ENCODE measurements around the gene RRP1. TPM values are rescaled to one million over a fixed set of nuclear protein-coding genes. Genes with fewer than 3 reads are reported as not detected.

The RRP1 gene
- total and polyA plus RNA-seq, 3 experiments from 2014 or later = 21.8 to 93.4 (median 87.4) TPM

DNA sequence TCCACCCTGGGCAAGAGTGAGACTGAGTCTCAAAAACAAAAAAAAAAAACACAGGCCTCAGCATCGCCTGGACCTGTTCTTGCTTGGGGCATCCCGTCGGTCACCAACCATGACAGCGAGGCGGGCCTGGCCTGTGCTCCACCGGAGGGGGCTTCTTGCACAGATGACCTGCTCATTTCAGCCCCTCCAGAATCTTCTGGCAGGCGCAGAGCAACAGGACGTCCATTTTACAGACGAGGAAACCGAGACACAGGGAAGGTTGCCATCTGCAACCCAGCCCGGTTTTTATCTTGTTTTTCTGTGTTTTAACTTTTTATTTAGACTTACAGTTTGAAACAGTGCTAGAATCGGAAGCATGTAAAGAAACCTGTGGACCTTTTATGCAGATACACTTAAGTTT is 14.2 kb upstream of the RRP1 start:
- Mint-ChIP-seq H3K4me3 (peak overlapping the region; percentile 87 to 97 (median 92)), H3K4me1 (peaks cover 26 to 47% (median 34%) of the 10 kb centered on the region in 3 donors), H3K36me3 (peaks cover 1 to 36% (median 8%) of the 10 kb centered on the region in 3 donors), H3K27ac (peak overlapping the region in 7 of 8 donors; percentile 46 to 90 (median 83)), H3K27me3 (no peaks in the 10 kb centered on the region), H3K9me3 (no peaks in the 10 kb centered on the region)
- CTCF ChIA-PET = no interaction called here
- peaks cover 27% of the 10 kb centered on the region for H3K4me1 ChIP-seq (ENCODE audit: insufficient read depth, low read length)
- H3K9me3 ChIP-seq (ENCODE audit: low read length) = no peaks in the 10 kb centered on the region
- peak overlapping the region; percentile 91 for H3K4me3 ChIP-seq (ENCODE audit: low read length)
- POLR2A ChIA-PET = interaction anchor here (0.8 kb wide), 1 partner anchor 1304 kb away, joined by 3 read pairs; no protein-coding TSS in a partner anchor
- peak overlapping the region; percentile 72 for H3K27ac ChIP-seq (ENCODE audit: low read depth, low read length)
- DNase-seq = no peak
- H3K27me3 ChIP-seq (ENCODE audit: insufficient read depth, low read length, poor library complexity, severe bottlenecking) = no peaks in the 10 kb centered on the region
- no peaks in the 10 kb centered on the region for H3K36me3 ChIP-seq (ENCODE audit: insufficient read depth, low read length)

DNA sequence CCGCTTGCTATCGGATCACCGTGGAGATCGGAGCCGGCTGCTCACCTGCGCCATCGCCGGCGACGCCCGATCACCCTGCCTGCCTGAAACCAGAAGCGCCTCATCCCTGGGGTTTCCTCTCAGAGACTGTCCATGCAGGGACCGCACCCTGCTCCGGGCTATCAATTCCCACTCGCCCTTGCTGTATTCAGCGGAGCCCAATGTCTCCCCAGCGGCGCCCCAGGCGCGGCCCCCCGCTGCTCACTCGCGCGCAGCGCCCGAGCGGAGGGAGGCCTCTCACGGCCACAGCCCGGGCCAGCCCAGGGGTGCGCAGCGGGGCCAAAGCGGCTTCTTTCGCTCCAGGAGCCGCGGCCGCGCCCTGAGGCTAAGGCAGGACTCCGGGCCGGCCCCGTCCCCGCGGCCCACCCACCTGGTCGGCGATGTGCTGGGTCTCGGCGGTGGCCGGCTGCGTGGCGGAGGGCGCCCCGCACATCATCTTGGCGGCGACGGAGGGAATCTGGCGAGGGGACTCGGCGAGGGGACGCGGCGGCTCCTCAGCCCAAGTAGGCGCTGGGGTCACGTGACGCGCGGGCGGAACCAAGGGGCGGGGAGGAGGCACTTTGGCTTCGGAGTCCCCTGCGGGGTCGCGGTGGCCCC is 13.5 kb upstream of the RRP1 start, which contains the start of gene CSTB:
Gene CSTB, minus strand, starts transcription at position 514 of the 636 bp plus-strand sequence. Its CDS starts 39 bp downstream, at position 475.
- Mint-ChIP-seq H3K9me3 (no peaks in the 10 kb centered on the region), H3K4me3 (peak within 1 kb of the TSS; percentile 87 to 97 (median 92)), H3K27me3 (no peaks in the 10 kb centered on the region), H3K4me1 (peaks cover 26 to 47% (median 34%) of the 10 kb centered on the region in 3 donors), H3K36me3 (peaks cover 1 to 36% (median 8%) of the 10 kb centered on the region in 3 donors), H3K27ac (peak within 1 kb of the TSS; percentile 46 to 90 (median 84))
- POLR2A ChIA-PET = no interaction called here
- Histone ChIP-seq H3K4me1 (ENCODE audit: insufficient read depth, low read length) (peaks cover 27% of the 10 kb centered on the region), H3K4me3 (ENCODE audit: low read length) (peak within 1 kb of the TSS; percentile 91), H3K27ac (ENCODE audit: low read depth, low read length) (peak within 1 kb of the TSS; percentile 72), H3K9me3 (ENCODE audit: low read length) (no peaks in the 10 kb centered on the region), H3K27me3 (ENCODE audit: insufficient read depth, low read length, poor library complexity, severe bottlenecking) (no peaks in the 10 kb centered on the region), H3K36me3 (ENCODE audit: insufficient read depth, low read length) (no peaks in the 10 kb centered on the region)
- DNase-seq = peak; percentile 75 to 89 (median 82)
- CTCF ChIA-PET = no interaction called here

- no peak for DNase-seq
- Mint-ChIP-seq H3K27ac (peak overlapping the region in 4 of 8 donors; percentile 58 to 88 (median 73)), H3K4me3 (peak overlapping the region; percentile 52 to 85 (median 82)), H3K27me3 (no peaks in the 10 kb centered on the region), H3K4me1 (peaks cover 26 to 47% (median 33%) of the 10 kb centered on the region in 3 donors), H3K36me3 (peaks cover 1 to 26% (median 3%) of the 10 kb centered on the region in 3 donors), H3K9me3 (no peaks in the 10 kb centered on the region)
- Histone ChIP-seq H3K36me3 (ENCODE audit: insufficient read depth, low read length) (no peaks in the 10 kb centered on the region), H3K27me3 (ENCODE audit: insufficient read depth, low read length, poor library complexity, severe bottlenecking) (no peaks in the 10 kb centered on the region), H3K4me3 (ENCODE audit: low read length) (no peak overlapping the region), H3K27ac (ENCODE audit: low read depth, low read length) (peak overlapping the region; percentile 29), H3K4me1 (ENCODE audit: insufficient read depth, low read length) (peaks cover 27% of the 10 kb centered on the region), H3K9me3 (ENCODE audit: low read length) (no peaks in the 10 kb centered on the region)
- ChIA-PET POLR2A (no interaction called here), CTCF (no interaction called here)
These were observed 11.4 kb upstream of the RRP1 start for GRCh38 chr21:43777953-43778352.

DNA sequence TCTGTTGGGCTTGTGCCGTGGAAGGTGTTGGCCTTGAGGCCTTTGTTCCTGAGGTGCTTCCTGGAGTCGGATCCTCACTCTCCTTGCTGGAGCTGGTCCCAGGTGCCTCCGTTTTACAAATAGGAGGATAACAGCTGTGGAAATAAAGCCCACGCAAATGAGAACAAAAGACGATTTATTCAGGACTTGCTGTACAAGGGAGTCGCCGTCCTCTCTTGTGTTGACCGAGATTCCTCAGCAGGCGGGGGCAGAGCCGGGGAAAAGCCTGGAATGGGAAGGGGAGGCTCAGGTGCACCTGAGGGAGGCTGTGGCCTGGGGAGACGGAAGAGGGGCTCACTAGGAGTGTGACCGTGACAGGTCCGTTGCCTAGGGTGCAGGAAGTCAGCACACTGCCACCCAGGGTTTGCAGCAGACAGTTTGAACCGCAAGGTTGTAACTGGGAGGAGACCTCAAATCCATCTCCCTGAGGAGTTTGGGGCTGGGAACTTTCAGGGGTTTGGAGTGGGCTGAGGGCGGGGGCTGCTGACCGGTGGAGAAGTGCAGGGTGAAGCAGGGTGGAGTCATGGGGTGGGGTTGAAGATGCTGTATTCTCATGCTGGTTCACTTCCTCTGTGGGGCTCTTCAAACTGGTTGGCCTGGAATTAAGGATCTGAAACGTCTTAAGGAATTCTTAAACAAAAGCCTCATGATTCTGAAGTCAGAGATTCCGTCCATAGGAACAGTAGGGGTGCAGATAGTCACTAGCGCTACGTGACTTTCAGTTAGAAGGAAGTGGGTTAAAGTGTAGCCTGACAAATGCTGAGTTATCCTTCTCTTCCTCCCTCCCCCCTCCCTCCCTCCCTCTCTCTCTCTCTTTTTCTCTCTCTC is 10.7 kb upstream of the RRP1 start:
- Histone ChIP-seq H3K27me3 (ENCODE audit: insufficient read depth, low read length, poor library complexity, severe bottlenecking) (no peaks in the 10 kb centered on the region), H3K36me3 (ENCODE audit: insufficient read depth, low read length) (no peaks in the 10 kb centered on the region), H3K4me1 (ENCODE audit: insufficient read depth, low read length) (peaks cover 27% of the 10 kb centered on the region), H3K27ac (ENCODE audit: low read depth, low read length) (peak overlapping the region; percentile 29), H3K9me3 (ENCODE audit: low read length) (no peaks in the 10 kb centered on the region), H3K4me3 (ENCODE audit: low read length) (no peak overlapping the region)
- H3K27ac Mint-ChIP-seq = peak overlapping the region; percentile 21 to 88 (median 74)
- no peaks in the 10 kb centered on the region for H3K9me3 Mint-ChIP-seq
- peak overlapping the region; percentile 52 to 82 (median 58) for H3K4me3 Mint-ChIP-seq
- ChIA-PET POLR2A (no interaction called here), CTCF (interaction anchor here (1.8 kb wide), 1 partner anchor 10 kb away, joined by 6 read pairs; the partner anchor contains the start of gene RRP1)
- H3K36me3 Mint-ChIP-seq = peaks cover 0 to 19% (median 0%) of the 10 kb centered on the region in 3 donors
- peaks cover 26 to 39% (median 28%) of the 10 kb centered on the region in 3 donors for H3K4me1 Mint-ChIP-seq
- no peak for DNase-seq
- H3K27me3 Mint-ChIP-seq = peaks cover 0 to 1% of the 10 kb centered on the region in 2 donors

DNA sequence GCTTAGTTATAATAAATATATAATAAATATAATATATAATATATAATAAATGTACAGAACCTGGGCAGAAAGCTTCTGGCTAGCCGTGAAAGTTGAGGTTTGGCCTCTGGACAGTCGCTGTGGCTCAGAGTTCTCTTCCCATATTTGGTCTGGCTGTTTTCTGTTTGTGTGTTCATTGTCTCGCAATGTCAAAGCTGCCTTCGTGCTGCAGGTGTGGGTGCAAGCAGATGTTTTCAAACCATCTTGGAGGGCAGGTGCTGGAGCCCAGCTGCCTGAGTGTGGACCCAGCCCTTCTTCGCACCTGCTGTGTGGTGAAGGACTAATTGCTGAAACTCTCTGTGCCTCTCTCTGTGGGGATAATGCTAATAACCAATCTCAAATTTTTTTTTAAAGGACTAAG is 9.7 kb upstream of the RRP1 start:
- POLR2A ChIA-PET = no interaction called here
- H3K9me3 ChIP-seq (ENCODE audit: low read length) = no peaks in the 10 kb centered on the region
- Mint-ChIP-seq H3K4me1 (peaks cover 21 to 30% (median 22%) of the 10 kb centered on the region in 3 donors), H3K4me3 (peak overlapping the region in 2 of 7 donors; percentile 61 to 71), H3K9me3 (no peaks in the 10 kb centered on the region), H3K27me3 (peaks cover 0 to 2% of the 10 kb centered on the region in 2 donors), H3K36me3 (peaks cover 0 to 9% (median 0%) of the 10 kb centered on the region in 3 donors), H3K27ac (peak overlapping the region in 2 of 8 donors; percentile 75 to 86)
- no peak overlapping the region for H3K27ac ChIP-seq (ENCODE audit: low read depth, low read length)
- H3K27me3 ChIP-seq (ENCODE audit: insufficient read depth, low read length, poor library complexity, severe bottlenecking) = no peaks in the 10 kb centered on the region
- H3K4me3 ChIP-seq (ENCODE audit: low read length) = no peak overlapping the region
- CTCF ChIA-PET = interaction anchor here (1.8 kb wide), 1 partner anchor 9 kb away, joined by 6 read pairs; the partner anchor contains the start of gene RRP1
- H3K4me1 ChIP-seq (ENCODE audit: insufficient read depth, low read length) = peaks cover 23% of the 10 kb centered on the region
- H3K36me3 ChIP-seq (ENCODE audit: insufficient read depth, low read length) = no peaks in the 10 kb centered on the region
- DNase-seq = no peak

DNA sequence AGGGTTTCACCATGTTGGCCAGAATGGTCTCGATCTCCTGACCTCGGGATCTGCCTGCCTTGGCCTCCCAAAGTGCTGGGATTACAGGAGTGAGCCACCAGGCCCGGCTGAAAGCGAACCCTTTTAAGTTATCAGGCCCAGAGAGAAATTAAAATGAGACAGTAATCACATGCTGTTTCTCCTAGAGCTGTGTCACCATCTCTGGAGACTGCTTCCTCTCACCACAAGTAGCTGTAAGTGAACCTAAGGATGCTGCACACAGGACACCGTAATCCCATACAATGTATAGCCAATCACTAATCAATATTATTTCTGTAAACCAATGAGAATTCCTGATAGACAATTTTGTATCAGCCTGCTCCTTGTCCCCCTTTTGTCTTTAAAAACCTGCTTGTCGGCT is 7.5 kb upstream of the RRP1 start:
- H3K36me3 Mint-ChIP-seq = no peaks in the 10 kb centered on the region
- H3K27ac Mint-ChIP-seq = no peak overlapping the region
- no peak overlapping the region for H3K27ac ChIP-seq (ENCODE audit: low read depth, low read length)
- ChIA-PET CTCF (no interaction called here), POLR2A (no interaction called here)
- H3K4me1 Mint-ChIP-seq = peaks cover 12 to 18% (median 12%) of the 10 kb centered on the region in 3 donors
- no peak overlapping the region for H3K4me3 ChIP-seq (ENCODE audit: low read length)
- H3K9me3 Mint-ChIP-seq = no peaks in the 10 kb centered on the region
- no peaks in the 10 kb centered on the region for H3K9me3 ChIP-seq (ENCODE audit: low read length)
- H3K36me3 ChIP-seq (ENCODE audit: insufficient read depth, low read length) = no peaks in the 10 kb centered on the region
- DNase-seq = no peak
- peak overlapping the region in 1 of 7 donors; percentile 50 for H3K4me3 Mint-ChIP-seq
- peaks cover 15% of the 10 kb centered on the region for H3K4me1 ChIP-seq (ENCODE audit: insufficient read depth, low read length)
- H3K27me3 ChIP-seq (ENCODE audit: insufficient read depth, low read length, poor library complexity, severe bottlenecking) = no peaks in the 10 kb centered on the region
- H3K27me3 Mint-ChIP-seq = peaks cover 0 to 2% of the 10 kb centered on the region in 2 donors

DNA sequence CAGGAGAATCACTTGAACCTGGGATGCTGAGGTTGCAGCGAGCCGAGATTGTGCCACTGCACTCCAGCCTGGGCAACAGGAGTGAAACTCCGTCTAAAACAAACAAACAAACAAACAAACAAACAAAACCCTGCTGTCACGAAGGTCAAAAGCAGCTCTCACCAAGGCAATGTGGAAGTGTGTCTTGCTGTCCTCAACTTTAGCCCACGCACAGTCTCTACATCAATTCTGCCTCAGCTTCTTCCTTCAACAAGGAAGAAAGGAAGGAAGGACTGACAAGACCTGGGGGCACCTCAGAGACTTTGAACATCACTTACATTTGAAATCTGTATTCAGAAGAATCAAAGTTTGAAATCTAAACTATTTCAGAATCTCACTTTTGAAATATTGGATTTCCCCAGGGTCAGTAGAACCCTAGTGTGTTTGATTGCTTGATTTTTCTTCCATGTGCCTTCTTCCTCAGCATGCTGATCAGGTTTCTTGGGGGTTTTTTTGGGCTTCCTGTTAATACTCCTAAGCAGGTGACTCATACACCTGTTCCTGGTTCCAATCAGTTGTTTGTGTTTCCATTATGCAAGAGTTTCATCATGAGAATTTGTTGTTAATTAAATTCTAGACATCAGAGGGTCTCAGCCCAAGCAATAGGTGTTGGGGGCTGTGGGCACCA is 6.8 kb upstream of the RRP1 start:
- Mint-ChIP-seq H3K36me3 (no peaks in the 10 kb centered on the region), H3K27me3 (peaks cover 0 to 2% of the 10 kb centered on the region in 2 donors), H3K4me1 (peaks cover 12 to 16% (median 12%) of the 10 kb centered on the region in 3 donors), H3K27ac (peak overlapping the region in 1 of 8 donors; percentile 31), H3K9me3 (no peaks in the 10 kb centered on the region), H3K4me3 (peak overlapping the region in 1 of 7 donors; percentile 75)
- no peak overlapping the region for H3K4me3 ChIP-seq (ENCODE audit: low read length)
- no peaks in the 10 kb centered on the region for H3K36me3 ChIP-seq (ENCODE audit: insufficient read depth, low read length)
- peaks cover 15% of the 10 kb centered on the region for H3K4me1 ChIP-seq (ENCODE audit: insufficient read depth, low read length)
- CTCF ChIA-PET = no interaction called here
- H3K27me3 ChIP-seq (ENCODE audit: insufficient read depth, low read length, poor library complexity, severe bottlenecking) = no peaks in the 10 kb centered on the region
- H3K27ac ChIP-seq (ENCODE audit: low read depth, low read length) = no peak overlapping the region
- no peak for DNase-seq
- H3K9me3 ChIP-seq (ENCODE audit: low read length) = no peaks in the 10 kb centered on the region
- POLR2A ChIA-PET = no interaction called here
